Dermis blood vessel endothelial cell (primary cell): Measurements from ENCODE around the gene PCBD2. TPM values are rescaled to one million over a fixed set of nuclear protein-coding genes. Genes with fewer than 3 reads are reported as not detected.
"Not testable (repeated sequence)": the region's sequence is repeated elsewhere in the genome, so short reads cannot be mapped to it uniquely, and the experiment has no call there.

Source experiments
- DNase-seq: peaks from one replicate; pipeline ENCODE4 v3.0.0; 2010
- total RNA-seq: library from RNA; depleted of rRNA; stranded (reverse); fragments of >200 nt; gene quantifications from 2 replicates; pipeline ENCODE4 v1.2.3, GENCODE V29; 2014

PCBD2 gene
- total RNA-seq, 1 donor from 2014 or later: 4.8 TPM

DNA sequence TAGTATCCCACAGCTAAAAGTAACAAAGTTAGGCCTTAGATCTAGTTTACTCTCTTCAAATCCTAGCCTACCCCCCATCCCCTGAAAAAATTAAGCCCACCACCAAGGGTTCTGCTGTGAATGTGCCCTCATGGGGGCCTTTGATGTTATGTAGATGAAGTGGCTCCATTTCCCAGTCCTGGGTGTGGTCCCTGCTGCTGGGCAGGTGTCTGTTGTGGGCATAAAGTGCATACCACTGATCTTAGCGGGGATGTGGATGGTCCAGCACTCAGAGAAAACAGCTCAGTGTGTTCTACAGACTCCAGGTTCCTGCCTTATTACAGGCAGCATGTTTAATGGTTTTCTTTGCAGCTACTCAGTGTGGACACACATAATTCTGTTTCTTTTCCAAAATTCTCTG, 1.9 kb downstream of the PCBD2 start:
- DNase-seq: no peak

DNA sequence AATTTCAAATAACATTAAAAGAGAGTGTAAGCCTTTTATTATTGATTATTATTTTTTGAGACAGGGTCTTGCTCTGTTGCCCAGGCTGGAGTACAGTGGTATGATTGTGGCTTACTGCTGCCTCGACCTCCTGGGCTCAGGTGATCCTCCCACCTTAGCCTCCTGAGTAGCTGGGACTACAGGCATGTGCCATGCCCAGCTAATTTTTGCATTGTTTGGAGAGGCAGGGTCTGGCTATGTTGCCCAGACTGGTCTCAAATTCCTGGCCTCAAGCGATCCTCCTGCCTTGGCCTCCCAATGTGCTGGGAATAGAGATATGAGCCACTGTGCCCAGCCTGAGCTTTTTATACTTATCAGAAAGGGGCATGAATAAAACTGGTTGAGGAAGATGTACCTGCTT, 5.8 kb downstream of the PCBD2 start:
- not testable (repeated sequence) for DNase-seq

DNA sequence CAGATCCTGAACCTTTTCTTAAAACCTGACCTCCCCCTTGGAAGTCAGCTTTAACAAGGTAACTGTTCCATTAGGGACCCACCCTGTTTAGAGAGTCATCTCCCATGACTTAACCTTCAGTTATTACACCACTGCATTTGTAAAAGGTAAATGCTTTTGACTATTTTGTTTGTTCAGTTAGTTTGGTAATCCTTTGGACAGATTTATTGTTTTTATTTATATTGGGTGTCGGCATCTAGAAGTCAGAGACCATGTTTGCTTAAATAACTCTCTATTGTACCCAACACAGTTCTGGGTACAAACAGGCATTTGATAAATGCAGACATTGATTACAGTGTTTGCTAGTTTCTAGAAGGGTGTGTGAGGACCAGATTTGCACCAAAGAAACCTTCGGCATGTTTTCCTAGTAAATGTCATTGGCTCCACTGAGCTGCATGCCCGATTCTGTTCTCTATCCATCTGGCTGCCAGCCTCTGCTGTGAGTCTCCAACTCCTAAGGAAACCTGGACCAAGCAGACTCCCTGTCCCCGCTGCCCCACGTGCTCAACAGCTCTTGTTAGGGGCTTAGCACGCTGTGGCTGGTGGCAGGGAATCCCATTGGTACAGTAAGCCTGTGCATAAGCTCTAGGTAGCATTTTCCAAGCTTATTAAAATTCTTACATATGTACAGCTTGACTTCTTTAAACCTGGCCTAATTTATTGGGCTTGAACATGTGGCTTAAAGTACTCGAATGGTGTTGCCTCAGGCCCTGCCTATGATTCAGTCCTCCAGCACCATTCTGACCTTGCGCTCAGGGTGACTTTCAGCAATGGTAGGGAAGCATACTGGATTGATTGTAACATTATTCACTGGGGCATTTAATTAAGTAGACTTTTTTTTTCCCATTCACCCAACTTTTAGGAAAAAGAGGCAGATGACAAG, 6.6 kb downstream of the PCBD2 start:
- no peak for DNase-seq

GRCh38 chr5:134913254-134913653, 8.3 kb downstream of the PCBD2 start:
- DNase-seq: no peak

DNA sequence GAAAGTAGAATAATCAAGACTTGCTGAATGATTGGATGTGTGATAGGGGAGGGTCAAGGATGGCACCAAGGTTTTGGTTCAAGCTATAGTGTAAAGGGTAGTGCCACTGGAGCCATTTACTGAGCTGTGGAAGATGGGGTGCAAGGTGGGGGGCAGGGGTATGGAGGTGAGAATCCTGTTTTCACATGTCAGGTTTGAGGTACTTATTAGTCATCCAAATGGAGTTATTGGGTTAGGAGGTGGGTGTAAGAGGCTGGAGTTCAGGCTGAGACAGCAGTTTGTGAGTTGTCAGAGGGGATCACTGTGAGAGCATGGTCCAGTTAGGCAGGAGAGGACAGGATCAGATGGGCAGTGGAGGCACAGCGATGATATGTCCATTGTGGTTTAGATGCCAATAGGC, 8.9 kb downstream of the PCBD2 start:
- no peak for DNase-seq

DNA sequence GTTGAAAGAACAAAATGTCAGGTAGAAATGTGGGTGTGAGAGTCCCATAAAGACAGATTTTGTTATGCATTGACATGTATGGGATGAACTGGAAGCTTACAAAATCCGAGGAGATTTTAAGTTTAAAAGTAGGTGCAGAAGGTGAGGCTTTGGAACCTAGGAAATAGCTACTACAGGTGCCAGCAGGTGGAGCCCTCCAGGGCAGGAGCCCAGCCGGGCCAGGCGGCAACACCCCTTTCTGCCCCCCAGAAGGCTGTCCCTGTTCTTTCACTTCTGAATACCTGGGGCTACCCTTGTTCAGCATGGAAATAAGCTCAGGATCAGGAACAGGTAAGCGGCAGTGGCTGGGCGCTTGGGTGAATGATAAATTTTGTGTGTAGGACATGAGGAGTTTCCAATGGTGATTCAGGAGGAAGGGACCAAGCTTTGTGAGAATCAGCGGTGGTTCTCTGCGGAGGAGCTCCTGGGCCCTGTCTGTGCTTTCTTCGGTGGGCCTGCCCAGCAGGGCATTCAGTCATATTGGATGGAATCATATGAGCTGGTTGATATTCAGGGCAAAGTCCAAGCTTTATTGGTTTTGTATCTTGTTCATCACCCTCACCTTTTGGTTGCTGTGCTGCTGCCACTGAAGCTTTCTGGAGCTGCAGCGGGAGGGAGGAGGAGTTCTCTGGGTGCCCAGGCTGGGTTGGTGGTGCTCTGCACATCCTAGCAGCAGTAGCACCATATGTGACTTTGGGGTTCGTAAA, 12.3 kb downstream of the PCBD2 start:
- DNase-seq: peak; percentile 12

DNA sequence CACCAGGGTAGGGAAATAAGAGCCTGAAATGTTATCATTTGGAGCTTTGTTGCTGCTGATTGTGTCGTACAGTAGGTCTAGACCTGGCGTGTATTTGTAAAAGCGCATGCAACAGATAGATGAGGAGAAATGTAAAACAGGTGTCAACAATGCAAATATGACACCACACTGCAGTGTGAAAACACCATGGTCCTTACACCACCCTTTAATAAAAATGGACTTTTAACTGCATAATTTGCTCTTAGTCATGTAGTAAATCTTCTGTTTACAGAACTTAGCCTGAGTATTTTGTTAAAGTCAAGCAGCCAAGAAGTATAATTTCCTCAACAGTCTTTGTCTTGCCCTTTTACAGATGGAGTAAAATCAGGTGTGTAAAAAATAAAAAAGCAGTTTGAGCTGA, 13.9 kb downstream of the PCBD2 start:
- DNase-seq: no peak

DNA sequence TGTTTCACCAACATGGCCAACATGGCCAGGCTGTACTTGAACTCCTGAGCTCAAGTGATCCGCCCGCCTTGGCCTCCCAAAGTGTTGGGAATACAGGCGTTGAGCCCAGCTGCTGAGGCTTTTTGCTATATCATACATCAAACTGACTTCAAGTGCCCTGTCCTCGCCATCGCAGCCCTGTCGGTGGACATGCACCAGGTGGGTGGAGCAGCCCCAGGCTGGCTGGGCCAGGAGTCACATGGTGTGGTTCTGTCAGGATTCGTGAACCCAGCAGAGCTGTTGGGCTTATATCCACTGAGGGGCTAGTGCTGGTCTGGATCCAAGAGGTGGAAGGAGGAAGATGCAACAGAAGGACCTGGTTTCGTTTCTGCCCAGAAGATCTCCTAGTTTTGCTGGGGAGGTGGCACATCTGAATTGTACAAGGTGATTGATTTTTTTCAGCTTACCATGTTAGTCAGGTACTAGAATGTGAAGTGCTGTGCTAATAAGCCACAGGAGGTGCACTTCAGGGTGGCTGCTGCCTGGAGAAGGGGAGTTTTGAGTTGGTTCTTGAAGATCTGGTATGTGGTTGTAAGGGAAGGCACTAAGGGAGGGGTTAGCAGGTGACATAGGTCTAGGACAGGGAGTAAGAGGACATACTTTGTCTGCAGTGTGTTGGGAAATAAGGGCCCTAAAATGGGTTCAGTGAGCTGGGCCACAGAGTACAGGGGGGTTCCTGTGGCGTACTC, 16.1 kb downstream of the PCBD2 start:
- DNase-seq: no peak

GRCh38 chr5:134932508-134932907, 27.6 kb downstream of the PCBD2 start:
- DNase-seq: no peak

GRCh38 chr5:134934202-134934601, 29.3 kb downstream of the PCBD2 start:
- no peak for DNase-seq

GRCh38 chr5:134935711-134936602, 31.0 kb downstream of the PCBD2 start:
- DNase-seq: no peak

- DNase-seq: no peak
Observed at GRCh38 chr5:134937526-134937925, 32.6 kb downstream of the PCBD2 start.

- no peak for DNase-seq
Observed at GRCh38 chr5:134938030-134938429, 33.1 kb downstream of the PCBD2 start.

DNA sequence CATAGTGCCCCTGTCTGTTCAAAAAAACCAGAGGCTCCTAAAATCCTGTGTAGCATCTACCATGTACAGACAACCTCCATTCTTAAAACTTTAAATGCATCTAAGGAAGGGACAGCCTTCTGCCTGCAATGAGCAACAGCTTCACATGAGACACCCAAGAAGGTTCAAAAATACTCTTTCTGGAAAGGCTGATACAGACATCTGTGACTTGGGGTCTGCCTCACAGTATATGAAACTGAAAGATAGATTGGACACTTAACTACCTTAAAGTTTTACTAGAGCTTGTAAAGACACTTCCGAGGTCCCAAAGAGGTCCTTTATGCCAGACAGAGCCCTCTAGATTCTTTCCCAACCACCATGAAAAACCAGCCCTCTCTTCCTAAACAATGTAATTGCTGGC, 34.6 kb downstream of the PCBD2 start:
- DNase-seq: no peak

GRCh38 chr5:134943547-134943946, 38.6 kb downstream of the PCBD2 start:
- no peak for DNase-seq

GRCh38 chr5:134944630-134945029, 39.7 kb downstream of the PCBD2 start:
- DNase-seq: no peak

GRCh38 chr5:134945041-134945440, 40.1 kb downstream of the PCBD2 start:
- no peak for DNase-seq

DNA sequence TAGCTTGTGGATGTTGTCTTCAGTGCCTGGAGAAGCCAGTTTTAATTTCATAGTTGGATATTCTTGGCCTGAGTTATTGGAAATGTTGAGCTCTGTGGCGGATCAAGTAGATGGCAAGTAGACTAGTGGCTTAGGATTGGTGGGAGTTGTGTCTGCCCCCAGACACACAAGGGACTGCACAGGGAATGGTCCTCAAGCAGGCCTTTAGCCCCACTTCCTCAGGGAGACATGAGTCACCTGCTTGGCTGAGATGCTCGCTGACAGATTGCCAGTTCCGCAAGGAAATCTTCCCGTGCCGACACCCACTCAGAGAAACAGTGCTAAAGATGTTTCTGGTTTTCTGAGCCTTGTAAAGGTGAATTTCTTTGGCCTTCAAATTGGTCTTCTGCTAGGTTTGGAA, 44.0 kb downstream of the PCBD2 start:
- DNase-seq: peak; percentile 72

DNA sequence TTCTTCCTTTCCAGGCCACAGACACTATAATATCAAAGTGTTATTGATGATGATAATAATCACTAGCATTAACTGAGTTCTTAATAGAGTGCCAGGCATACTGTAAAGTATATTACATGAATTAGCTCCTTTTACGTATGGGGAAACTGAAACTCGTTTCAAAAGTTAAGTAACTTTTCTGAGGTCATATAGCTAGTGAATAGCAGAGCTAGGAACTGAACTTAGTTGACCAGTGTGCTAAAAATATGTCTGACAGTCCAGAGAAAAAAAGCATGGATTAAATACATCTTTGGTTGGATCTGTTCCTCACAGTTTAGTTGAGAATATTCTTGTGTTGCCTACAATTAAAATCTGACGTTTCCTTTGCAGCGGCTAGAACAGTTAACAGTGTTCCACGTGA, 44.4 kb downstream of the PCBD2 start:
- no peak for DNase-seq

DNA sequence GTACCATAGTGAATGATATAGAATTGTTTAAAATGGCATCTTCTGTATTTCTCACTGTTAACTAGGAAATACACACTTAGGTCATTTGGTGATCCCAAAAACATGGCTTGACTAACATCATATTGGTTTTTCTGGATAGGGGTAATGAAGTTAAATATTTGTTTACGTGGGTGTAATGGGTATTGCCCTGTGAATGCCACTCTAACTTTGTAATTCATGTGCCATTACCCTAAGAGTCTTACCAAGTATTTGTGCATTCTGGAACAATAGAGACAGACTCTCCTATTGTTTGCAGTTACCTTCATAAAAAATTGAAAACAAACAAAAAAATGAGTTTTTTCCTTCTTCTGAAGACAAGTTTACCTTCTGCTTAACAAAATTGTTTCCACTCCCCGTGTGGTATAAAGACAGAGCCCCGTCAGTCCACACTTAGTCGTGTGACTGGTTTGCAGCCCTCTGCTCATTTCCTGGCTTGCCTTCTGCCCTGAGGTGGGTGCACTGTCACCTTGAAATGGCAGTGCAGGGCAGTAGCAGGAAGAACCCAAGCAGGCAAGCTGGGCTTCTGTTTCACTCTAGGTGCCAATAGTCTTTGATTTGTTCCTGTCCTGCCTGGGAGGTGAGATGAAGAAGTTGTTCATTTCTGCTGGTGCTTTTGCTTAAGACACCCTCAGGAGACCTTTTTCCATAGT, 53.1 kb downstream of the PCBD2 start:
- DNase-seq: no peak

DNA sequence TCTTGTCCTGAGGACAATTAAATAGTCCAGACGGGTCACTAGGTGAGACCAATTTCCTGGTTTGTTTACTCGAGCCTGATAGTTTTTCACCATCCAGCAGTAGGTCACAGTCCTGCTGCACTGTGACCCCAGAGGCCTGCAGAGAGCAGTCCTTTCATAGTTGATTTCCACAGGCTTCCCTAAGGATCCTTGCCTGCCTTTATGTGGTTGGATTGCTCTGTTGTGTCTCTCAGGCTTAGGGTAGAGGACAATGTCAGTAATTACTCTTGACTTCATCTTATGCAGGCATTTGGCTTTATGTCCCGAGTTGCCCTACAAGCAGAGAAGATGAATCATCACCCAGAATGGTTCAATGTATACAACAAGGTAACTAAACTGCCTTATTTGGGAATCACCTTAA, 53.8 kb downstream of the PCBD2 start:
- no peak for DNase-seq

DNA sequence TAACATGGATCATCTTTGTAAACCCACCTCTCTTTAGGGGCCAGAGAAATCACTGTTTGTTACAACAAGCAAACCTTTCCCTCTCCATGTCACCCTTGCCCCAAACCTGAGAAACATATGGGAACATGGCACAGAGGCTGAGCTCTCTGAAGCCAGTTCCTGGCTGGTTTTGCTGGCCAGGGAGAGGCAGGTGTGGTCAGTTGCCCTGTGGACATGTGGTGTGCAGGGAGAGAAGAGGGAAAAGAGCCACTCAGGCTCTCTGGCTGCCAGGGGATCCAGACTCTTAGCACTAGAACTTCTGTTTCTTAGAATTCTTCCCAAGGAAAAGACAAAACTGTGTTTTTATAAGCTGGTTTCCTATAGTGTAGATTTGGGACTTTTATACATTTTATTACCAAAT, 58.2 kb downstream of the PCBD2 start:
- no peak for DNase-seq
